Astrocyte (in vitro differentiated cells and primary cell): ENCODE results near the gene LARGE1. TPM values are rescaled to one million over a fixed set of nuclear protein-coding genes. Genes with fewer than 3 reads are reported as not detected.

Experiments used
- DNase-seq: peaks from one replicate; pipeline ENCODE4 v3.0.0-alpha.2; 2010; ENCODE audit warnings: low read depth
- FAIRE-seq: peaks from 2 replicates; lab custom pipeline; 2011; peaks lifted over from hg19 to GRCh38; lab: Jason Lieb, UNC
- H2AFZ ChIP-seq: 2 replicates; pipeline ENCODE4 v1.6.0; 2012; ENCODE audit warnings: low read depth, low read length, inconsistent platforms
- H3K27ac ChIP-seq: 2 replicates; pipeline ENCODE4 v1.5.1; 2011; ENCODE audit warnings: low read depth, low read length, inconsistent platforms
- H3K27me3 ChIP-seq: 2 replicates; pipeline ENCODE4 v1.6.0; 2011; ENCODE audit warnings: low read length, inconsistent platforms; ENCODE audit not compliant: insufficient read depth
- H3K36me3 ChIP-seq: 2 replicates; pipeline ENCODE4 v1.5.1; 2011; ENCODE audit warnings: low read length, inconsistent platforms; ENCODE audit not compliant: insufficient read depth
- H3K4me1 ChIP-seq: 2 replicates; pipeline ENCODE4 v1.5.1; 2011; ENCODE audit warnings: low read length, inconsistent platforms; ENCODE audit not compliant: insufficient read depth
- H3K4me2 ChIP-seq: 2 replicates; pipeline ENCODE4 v1.6.0; 2012; ENCODE audit warnings: low read length, inconsistent platforms
- H3K4me3 ChIP-seq: 2 replicates; pipeline ENCODE4 v1.5.1; 2011; ENCODE audit warnings: low read depth, mild to moderate bottlenecking, low read length, inconsistent platforms; ENCODE audit not compliant: insufficient read depth
- H3K79me2 ChIP-seq: 2 replicates; pipeline ENCODE4 v1.6.0; 2012; ENCODE audit warnings: mild to moderate bottlenecking, low read length, inconsistent platforms; ENCODE audit not compliant: insufficient read depth
- H3K9ac ChIP-seq: 2 replicates; pipeline ENCODE4 v1.6.0; 2012; ENCODE audit warnings: mild to moderate bottlenecking, low read length, inconsistent platforms
- H3K9me3 ChIP-seq: 2 replicates; pipeline ENCODE4 v1.5.1; 2012; ENCODE audit warnings: low read depth, mild to moderate bottlenecking, low read length, inconsistent platforms; ENCODE audit not compliant: insufficient read depth
- H4K20me1 ChIP-seq: 2 replicates; pipeline ENCODE4 v1.6.0; 2012; ENCODE audit warnings: low read length, inconsistent platforms; ENCODE audit not compliant: insufficient read depth
- H3K27ac Mint-ChIP-seq: one replicate; pipeline ENCODE4 v1.8.0; 2021; ENCODE audit warnings: mild to moderate bottlenecking, mixed read lengths; ENCODE audit not compliant: unreplicated experiment
- H3K27me3 Mint-ChIP-seq: one replicate; pipeline ENCODE4 v1.8.0; 2021; ENCODE audit warnings: low read depth, mixed read lengths; ENCODE audit not compliant: unreplicated experiment
- H3K36me3 Mint-ChIP-seq: one replicate; pipeline ENCODE4 v1.8.0; 2021; ENCODE audit warnings: low read depth, mixed read lengths; ENCODE audit not compliant: unreplicated experiment
- H3K4me1 Mint-ChIP-seq: one replicate; pipeline ENCODE4 v1.8.0; 2021; ENCODE audit warnings: low read depth, mixed read lengths; ENCODE audit not compliant: unreplicated experiment
- H3K4me3 Mint-ChIP-seq: one replicate; pipeline ENCODE4 v1.8.0; 2021; ENCODE audit warnings: mild to moderate bottlenecking, moderate library complexity, mixed read lengths; ENCODE audit not compliant: unreplicated experiment
- H3K9me3 Mint-ChIP-seq: one replicate; pipeline ENCODE4 v1.8.0; 2021; ENCODE audit warnings: mild to moderate bottlenecking, mixed read lengths; ENCODE audit not compliant: unreplicated experiment
- EZH2 ChIP-seq: IDR thresholded peaks from 2 replicates; pipeline ENCODE4 v1.6.1; 2012; ENCODE audit warnings: mild to moderate bottlenecking, low read length, inconsistent platforms; ENCODE audit not compliant: insufficient read depth
- total RNA-seq: library from RNA; stranded (reverse); gene quantifications from 2 replicates; pipeline ENCODE4 v1.2.1, GENCODE V29; 2021
- TF ChIP-seq, protein P1 (sequence below): IDR thresholded peaks from 2 replicates; pipeline ENCODE4 v1.5.1; 2011; ENCODE audit warnings: low read depth, mild to moderate bottlenecking, inconsistent platforms, low read length, moderate library complexity; ENCODE audit not compliant: insufficient read depth

LARGE1 gene
- total RNA-seq, 1 donor from 2014 or later, result 92.6 TPM

DNA sequence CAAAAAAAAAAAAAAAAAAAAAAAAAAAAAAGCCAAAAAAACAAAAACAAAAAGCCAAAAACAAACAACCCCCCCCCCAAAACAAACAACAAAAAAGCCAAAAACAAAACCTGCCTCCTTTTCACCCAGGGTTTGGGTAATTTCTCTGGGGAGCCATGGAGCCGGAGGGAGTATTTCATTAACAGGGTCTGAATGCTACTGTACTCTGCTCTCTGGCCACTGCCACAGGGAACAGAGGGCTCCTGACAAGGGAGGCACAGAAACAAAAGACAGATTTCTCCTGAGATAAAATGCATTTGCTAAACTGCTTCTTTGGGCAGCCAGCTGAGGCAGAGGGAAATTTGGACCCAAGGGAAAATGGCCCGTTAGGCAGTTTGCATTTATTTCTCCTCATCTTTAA is 596.0 kb downstream of the LARGE1 start:
- H3K4me3 Mint-ChIP-seq, result no peak overlapping the region
- Histone ChIP-seq H3K79me2 (no peaks in the 10 kb centered on the region), H3K36me3 (no peaks in the 10 kb centered on the region), H3K27ac (no peak overlapping the region), H3K4me2 (no peak overlapping the region), H4K20me1 (no peaks in the 10 kb centered on the region), H3K27me3 (no peaks in the 10 kb centered on the region), H2AFZ (no peak overlapping the region), H3K9ac (no peak overlapping the region), H3K4me1 (no peaks in the 10 kb centered on the region), H3K4me3 (no peak overlapping the region), H3K9me3 (peaks cover 3% of the 10 kb centered on the region)
- no peak for TF ChIP-seq EZH2
- TF ChIP-seq, protein P1, sequence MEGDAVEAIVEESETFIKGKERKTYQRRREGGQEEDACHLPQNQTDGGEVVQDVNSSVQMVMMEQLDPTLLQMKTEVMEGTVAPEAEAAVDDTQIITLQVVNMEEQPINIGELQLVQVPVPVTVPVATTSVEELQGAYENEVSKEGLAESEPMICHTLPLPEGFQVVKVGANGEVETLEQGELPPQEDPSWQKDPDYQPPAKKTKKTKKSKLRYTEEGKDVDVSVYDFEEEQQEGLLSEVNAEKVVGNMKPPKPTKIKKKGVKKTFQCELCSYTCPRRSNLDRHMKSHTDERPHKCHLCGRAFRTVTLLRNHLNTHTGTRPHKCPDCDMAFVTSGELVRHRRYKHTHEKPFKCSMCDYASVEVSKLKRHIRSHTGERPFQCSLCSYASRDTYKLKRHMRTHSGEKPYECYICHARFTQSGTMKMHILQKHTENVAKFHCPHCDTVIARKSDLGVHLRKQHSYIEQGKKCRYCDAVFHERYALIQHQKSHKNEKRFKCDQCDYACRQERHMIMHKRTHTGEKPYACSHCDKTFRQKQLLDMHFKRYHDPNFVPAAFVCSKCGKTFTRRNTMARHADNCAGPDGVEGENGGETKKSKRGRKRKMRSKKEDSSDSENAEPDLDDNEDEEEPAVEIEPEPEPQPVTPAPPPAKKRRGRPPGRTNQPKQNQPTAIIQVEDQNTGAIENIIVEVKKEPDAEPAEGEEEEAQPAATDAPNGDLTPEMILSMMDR, result no peak
- peaks cover 19% of the 10 kb centered on the region for H3K4me1 Mint-ChIP-seq
- no peaks in the 10 kb centered on the region for H3K27me3 Mint-ChIP-seq
- DNase-seq (no peak), FAIRE-seq (no peak)
- no peak overlapping the region for H3K27ac Mint-ChIP-seq
- peaks cover 29% of the 10 kb centered on the region for H3K36me3 Mint-ChIP-seq
- peaks cover 4% of the 10 kb centered on the region for H3K9me3 Mint-ChIP-seq

DNA sequence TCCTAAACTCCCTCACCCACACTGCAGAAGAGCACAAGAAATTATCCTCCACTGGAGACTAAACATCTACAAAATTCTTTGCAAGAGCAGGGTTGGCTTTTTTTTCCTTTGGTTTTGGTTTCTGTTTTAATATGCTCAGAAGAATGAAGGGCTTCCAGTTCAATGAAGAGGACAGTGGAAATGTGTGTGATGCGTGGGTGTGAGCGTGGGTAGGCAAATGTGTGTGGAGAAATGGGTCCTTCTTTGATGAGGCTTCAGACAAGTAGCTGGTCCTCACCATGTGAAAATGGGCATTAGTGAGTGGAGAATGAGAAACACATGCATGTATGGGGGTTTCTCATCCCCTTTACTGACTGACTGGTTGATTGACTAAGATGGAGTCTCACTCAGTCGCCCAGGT is 598.8 kb downstream of the LARGE1 start:
- H3K9ac ChIP-seq, result no peak overlapping the region
- Mint-ChIP-seq H3K9me3 (peaks cover 2% of the 10 kb centered on the region), H3K27ac (no peak overlapping the region), H3K4me3 (no peak overlapping the region), H3K36me3 (peaks cover 15% of the 10 kb centered on the region), H3K27me3 (no peaks in the 10 kb centered on the region), H3K4me1 (peaks cover 8% of the 10 kb centered on the region)
- DNase-seq (no peak), FAIRE-seq (no peak)
- no peaks in the 10 kb centered on the region for H3K36me3 ChIP-seq
- no peaks in the 10 kb centered on the region for H3K79me2 ChIP-seq
- TF ChIP-seq, protein P1, result no peak
- no peak for TF ChIP-seq EZH2
- no peaks in the 10 kb centered on the region for H4K20me1 ChIP-seq
- peaks cover 2% of the 10 kb centered on the region for H3K9me3 ChIP-seq
- H3K4me2 ChIP-seq, result no peak overlapping the region
- no peak overlapping the region for H3K4me3 ChIP-seq
- no peak overlapping the region for H2AFZ ChIP-seq
- H3K27ac ChIP-seq, result no peak overlapping the region
- no peaks in the 10 kb centered on the region for H3K27me3 ChIP-seq
- H3K4me1 ChIP-seq, result no peaks in the 10 kb centered on the region

DNA sequence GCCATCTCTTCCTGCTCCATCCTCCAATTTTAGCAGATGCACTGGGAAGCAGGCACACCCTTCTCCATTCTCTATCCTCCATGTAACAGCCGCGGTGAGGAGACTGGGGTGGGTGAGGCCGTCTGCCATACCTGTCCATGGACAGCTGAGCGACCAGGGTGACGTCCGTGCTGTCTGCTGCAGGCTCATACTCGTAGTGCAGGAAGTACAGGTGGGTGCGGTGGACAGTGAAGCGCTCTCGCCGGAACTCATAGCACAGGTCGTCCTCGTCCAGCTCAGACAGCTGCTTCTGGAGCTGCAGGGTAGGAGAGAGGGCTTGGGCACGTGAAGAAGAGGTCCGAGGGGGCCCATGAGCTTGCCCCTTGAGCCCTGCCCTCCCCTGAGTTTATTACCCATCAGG is 604.3 kb downstream of the LARGE1 start:
- DNase-seq, result no peak
- H3K36me3 ChIP-seq, result no peaks in the 10 kb centered on the region
- no peak overlapping the region for H3K9ac ChIP-seq
- no peak for FAIRE-seq
- no peaks in the 10 kb centered on the region for H4K20me1 ChIP-seq
- H3K27ac ChIP-seq, result no peak overlapping the region
- no peaks in the 10 kb centered on the region for H3K4me1 ChIP-seq
- H3K4me3 ChIP-seq, result no peak overlapping the region
- H3K9me3 ChIP-seq, result no peaks in the 10 kb centered on the region
- Mint-ChIP-seq H3K4me3 (no peak overlapping the region), H3K27ac (no peak overlapping the region), H3K36me3 (peaks cover 27% of the 10 kb centered on the region), H3K27me3 (no peaks in the 10 kb centered on the region), H3K9me3 (peaks cover 2% of the 10 kb centered on the region), H3K4me1 (no peaks in the 10 kb centered on the region)
- no peak overlapping the region for H2AFZ ChIP-seq
- no peaks in the 10 kb centered on the region for H3K27me3 ChIP-seq
- TF ChIP-seq, protein P1, result no peak
- TF ChIP-seq EZH2, result no peak
- H3K79me2 ChIP-seq, result no peaks in the 10 kb centered on the region
- H3K4me2 ChIP-seq, result no peak overlapping the region
